Ovary (tissue), 9 donors: ENCODE measurements around the gene MPP7. TPM values are rescaled to one million over a fixed set of nuclear protein-coding genes. Genes with fewer than 3 reads are reported as not detected.
A peak's percentile ranks its signal among the peaks of the same experiment; 100 is the strongest.

Source experiments
- DNase-seq, 5 donors: peaks; one replicate each; pipeline ENCODE4 v3.0.0-alpha.2; 2019 to 2020
- H3K27ac ChIP-seq, 2 donors: fragments of 200-600 bp; one replicate each; pipeline versions ENCODE4 v1.5.1 to v1.8.0; 2019 to 2022
- H3K27me3 ChIP-seq: fragments of 200-600 bp; one replicate; pipeline ENCODE4 v1.8.0; 2022
- H3K36me3 ChIP-seq: fragments of 200-600 bp; sonication (generic); one replicate; pipeline ENCODE4 v1.5.1; 2019
- H3K4me1 ChIP-seq: one replicate; pipeline ENCODE4 v1.8.1; 2013; ENCODE audit warnings: mild to moderate bottlenecking, moderate library complexity; ENCODE audit not compliant: insufficient read depth
- H3K4me3 ChIP-seq: fragments of 200-600 bp; sonication (generic); one replicate; pipeline ENCODE4 v1.5.1; 2017
- H3K9me3 ChIP-seq, 2 donors: fragments of 200-600 bp in 1 of 2; sonication (generic) in 1 of 2; one replicate each; pipeline versions ENCODE4 v1.5.1 to v1.8.1; 2013 to 2019; ENCODE audit warnings: mild to moderate bottlenecking in 1 of 2, moderate library complexity in 1 of 2
- EP300 ChIP-seq: sonication (generic); formaldehyde crosslinking; IDR thresholded peaks from one replicate; pipeline ENCODE4 v1.6.1; 2017; ENCODE audit warnings: antibody characterized with exemption
- POLR2A ChIP-seq: fragments of 450-650 bp; IDR thresholded peaks from one replicate; pipeline ENCODE4 v1.6.1; 2017; ENCODE audit warnings: antibody characterized with exemption, mild to moderate bottlenecking, moderate library complexity
- WGBS, 3 donors: extraction: QIAGEN DNeasy Blood & Tissue Kit in 1 of 3; methylation state at CpG; one replicate each; pipeline versions ENCODE4 v1.1.5 to v1.1.7; 2013 to 2017; 5-methylcytosine and 5-hydroxymethylcytosine counted together
- intact Hi-C, 4 donors: fragments of 100-400 bp; cut with DNase I; formaldehyde crosslinking; loops; one replicate each; pipeline versions ENCODE4 v1.11.0 to v1.15.1; 2022 to 2023
- polyA plus RNA-seq, 2 donors: library from polyadenylated mRNA; stranded (reverse); fragments of 200-250 nt in 1 of 2; fragments of 350-450 nt in 1 of 2; fragmentation: Illumina TruSeq in 1 of 2; extraction: RNeasy Lipid Tissue Mini Kit (QIAGEN cat#74804) in 1 of 2; gene quantifications; one replicate each; pipeline ENCODE4 v1.2.3, GENCODE V29; 2013 to 2014
- total RNA-seq, 7 donors: library from RNA; depleted of rRNA in 2 of 7; stranded (reverse); fragments of >200 nt in 2 of 7; fragmentation: NEBNext Ultra II Directional in 3 of 7; extraction: Animal tissue kit (Norgen Biotek cat#: 25700) in 3 of 7; gene quantifications; one replicate each; pipeline versions ENCODE4 v1.1.0 to v1.2.4, GENCODE V29; 2016 to 2023
- TF ChIP-seq, protein P1 (sequence below), 3 donors: fragments of 450-650 bp in 2 of 3; fragments of 200-600 bp in 1 of 3; IDR thresholded peaks; one replicate each; pipeline versions ENCODE4 v1.5.1 to v1.8.0; 2016 to 2022; ENCODE audit warnings: antibody characterized with exemption in 3 of 3, mild to moderate bottlenecking in 1 of 3
- donor health status: DM: no; HTN: no; CAD: no; lungs with moderate emphysema.
- donor health status: DM: no; HTN: no; CAD: no.
- donor health status: Bipolar disorder and iron deficiency.
- donor health status: DM: yes; HTN: yes; CAD: no.
- donor health status: DM: no; HTN: no; CAD: no.
- donor health status: DM: yes; HTN: yes; CAD: no.

Gene MPP7
- total and polyA plus RNA-seq, 9 donors: 2.2 to 13.3 (median 7.5) TPM

DNA sequence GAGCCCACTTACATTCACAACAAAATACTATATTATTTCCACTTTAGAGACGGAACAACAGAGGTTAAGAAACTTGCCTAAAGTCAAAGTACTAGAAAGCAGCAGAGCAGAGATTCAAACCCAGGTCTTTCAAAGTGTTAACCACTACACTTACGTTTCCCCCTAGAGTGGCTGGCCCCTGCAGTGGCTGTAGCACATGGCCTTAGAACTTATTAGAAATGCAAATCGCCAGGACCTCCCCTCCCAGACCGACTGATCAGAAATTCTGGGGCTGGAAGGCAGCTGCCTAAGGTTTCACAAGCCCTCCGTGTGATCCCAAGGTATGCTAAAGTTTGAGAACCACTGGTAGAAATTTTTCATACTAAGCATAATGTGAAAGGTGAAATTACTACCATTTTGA lies 8.1 kb downstream of the MPP7 start:
- WGBS, 3 donors: 64 to 71% (median 68%) methylated on average over 5 of the region's 5 CpGs
- H3K9me3 ChIP-seq: no peaks in the 10 kb centered on the region
- H3K27ac ChIP-seq: peak overlapping the region in 1 of 2 donors; percentile 43
- peaks cover 6% of the 10 kb centered on the region for H3K4me1 ChIP-seq
- TF ChIP-seq POLR2A: no peak
- TF ChIP-seq EP300: no peak
- TF ChIP-seq, protein P1, sequence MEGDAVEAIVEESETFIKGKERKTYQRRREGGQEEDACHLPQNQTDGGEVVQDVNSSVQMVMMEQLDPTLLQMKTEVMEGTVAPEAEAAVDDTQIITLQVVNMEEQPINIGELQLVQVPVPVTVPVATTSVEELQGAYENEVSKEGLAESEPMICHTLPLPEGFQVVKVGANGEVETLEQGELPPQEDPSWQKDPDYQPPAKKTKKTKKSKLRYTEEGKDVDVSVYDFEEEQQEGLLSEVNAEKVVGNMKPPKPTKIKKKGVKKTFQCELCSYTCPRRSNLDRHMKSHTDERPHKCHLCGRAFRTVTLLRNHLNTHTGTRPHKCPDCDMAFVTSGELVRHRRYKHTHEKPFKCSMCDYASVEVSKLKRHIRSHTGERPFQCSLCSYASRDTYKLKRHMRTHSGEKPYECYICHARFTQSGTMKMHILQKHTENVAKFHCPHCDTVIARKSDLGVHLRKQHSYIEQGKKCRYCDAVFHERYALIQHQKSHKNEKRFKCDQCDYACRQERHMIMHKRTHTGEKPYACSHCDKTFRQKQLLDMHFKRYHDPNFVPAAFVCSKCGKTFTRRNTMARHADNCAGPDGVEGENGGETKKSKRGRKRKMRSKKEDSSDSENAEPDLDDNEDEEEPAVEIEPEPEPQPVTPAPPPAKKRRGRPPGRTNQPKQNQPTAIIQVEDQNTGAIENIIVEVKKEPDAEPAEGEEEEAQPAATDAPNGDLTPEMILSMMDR (IDR thresholded peaks at IDR 0.05): no peak
- no peak overlapping the region for H3K4me3 ChIP-seq
- intact Hi-C loops: no loop called here
- no peaks in the 10 kb centered on the region for H3K27me3 ChIP-seq
- no peaks in the 10 kb centered on the region for H3K36me3 ChIP-seq
- no peak for DNase-seq

DNA sequence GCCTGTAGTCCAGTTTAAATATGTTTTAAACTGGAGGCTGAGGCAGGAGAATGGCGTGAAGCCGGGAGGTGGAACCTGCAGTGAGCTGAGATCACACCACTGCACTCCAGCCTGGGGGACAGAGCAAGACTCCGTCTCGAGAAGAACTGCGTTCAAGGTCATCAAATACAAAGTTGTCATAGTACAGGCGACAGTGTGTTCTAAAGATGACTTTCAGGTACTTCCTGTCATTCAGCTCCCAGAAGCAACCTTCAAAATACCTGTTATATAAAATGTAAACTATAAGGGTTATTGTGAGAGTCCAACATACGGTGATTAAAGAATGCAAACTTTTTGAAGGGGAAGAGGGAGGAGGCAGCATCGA lies 8.7 kb downstream of the MPP7 start:
- Histone ChIP-seq H3K4me1 (peaks cover 6% of the 10 kb centered on the region), H3K27ac (no peak overlapping the region), H3K9me3 (no peaks in the 10 kb centered on the region), H3K27me3 (no peaks in the 10 kb centered on the region), H3K36me3 (no peaks in the 10 kb centered on the region), H3K4me3 (no peak overlapping the region)
- no peak for DNase-seq
- 61 to 63% (median 63%) methylated on average over 8 of the region's 8 CpGs for WGBS, 3 donors
- intact Hi-C loops: no loop called here
- TF ChIP-seq EP300: no peak
- TF ChIP-seq POLR2A: no peak
- TF ChIP-seq, protein P1 (IDR thresholded peaks at IDR 0.05): no peak

DNA sequence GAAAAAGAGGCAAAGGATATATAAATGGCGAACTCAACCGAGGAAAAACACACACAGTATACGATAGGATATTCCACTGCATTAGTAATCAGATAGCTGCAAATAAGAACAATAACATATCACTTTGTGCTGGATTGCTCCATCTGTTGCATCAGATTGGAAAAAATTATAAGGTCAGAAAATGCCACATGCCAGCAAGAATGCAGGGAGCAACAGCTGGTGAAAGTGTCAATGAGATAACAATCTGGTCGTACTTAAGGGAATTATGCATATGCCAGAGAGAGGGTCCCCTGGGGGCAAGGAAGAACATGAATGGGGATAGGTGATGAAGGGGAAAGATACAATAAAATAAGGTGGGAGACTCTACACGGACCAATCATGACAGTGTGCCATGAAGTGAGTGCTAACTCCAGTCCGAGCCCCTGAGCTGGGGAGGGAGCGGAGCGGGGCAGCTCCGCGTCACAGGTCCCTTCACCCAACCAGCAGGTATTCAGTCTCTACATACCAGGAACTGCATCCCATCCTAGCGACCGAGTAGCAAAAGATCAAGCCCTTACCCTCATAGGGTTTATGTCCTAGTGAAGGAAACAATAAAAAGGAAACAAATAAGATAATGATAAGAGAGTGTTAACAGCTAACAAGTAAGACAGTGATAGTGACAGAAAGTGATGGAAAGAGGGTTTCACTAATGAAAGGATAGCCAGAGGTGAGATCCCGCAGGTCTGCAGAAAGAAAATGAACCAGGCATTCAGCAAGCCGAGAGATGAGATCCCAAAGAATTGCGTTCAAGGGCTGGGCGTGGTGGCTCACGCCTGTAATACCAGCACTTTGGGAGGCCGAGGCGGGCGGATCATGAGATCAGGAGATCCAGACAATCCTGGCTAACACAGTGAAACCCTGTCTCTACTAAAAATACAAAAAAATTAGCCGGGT lies 9.4 kb downstream of the MPP7 start:
- Histone ChIP-seq H3K4me1 (peaks cover 6% of the 10 kb centered on the region), H3K4me3 (no peak overlapping the region), H3K27ac (no peak overlapping the region), H3K36me3 (no peaks in the 10 kb centered on the region), H3K27me3 (no peaks in the 10 kb centered on the region), H3K9me3 (no peaks in the 10 kb centered on the region)
- TF ChIP-seq POLR2A: no peak
- 83 to 93% (median 88%) methylated on average over 21 of the region's 21 CpGs for WGBS, 3 donors
- DNase-seq: no peak
- intact Hi-C loops: no loop called here

DNA sequence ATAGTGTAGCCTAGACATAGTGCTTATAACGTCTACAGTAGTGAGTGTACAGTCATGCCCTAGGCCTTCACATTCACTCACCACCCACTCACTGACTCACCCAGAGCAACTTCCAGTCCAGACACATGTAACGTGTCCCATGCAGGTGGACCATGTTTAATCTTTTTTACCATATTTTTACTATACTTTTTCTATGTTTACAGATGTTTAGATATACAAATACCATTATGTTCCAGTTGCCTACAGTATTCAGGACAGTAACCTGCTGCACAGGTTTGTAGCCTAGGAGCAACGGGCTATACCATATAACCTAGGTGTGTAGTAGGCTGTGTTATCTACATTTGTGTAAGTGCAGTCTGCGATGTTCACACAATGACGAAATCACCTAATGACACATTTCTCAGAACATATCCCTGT lies 11.0 kb downstream of the MPP7 start:
- intact Hi-C loops: no loop called here
- no peak overlapping the region for H3K27ac ChIP-seq
- 61 to 65% (median 64%) methylated on average over 5 of the region's 5 CpGs for WGBS, 3 donors
- no peak overlapping the region for H3K4me3 ChIP-seq
- H3K9me3 ChIP-seq: no peaks in the 10 kb centered on the region
- H3K36me3 ChIP-seq: no peaks in the 10 kb centered on the region
- no peak for DNase-seq
- H3K27me3 ChIP-seq: no peaks in the 10 kb centered on the region
- H3K4me1 ChIP-seq: peaks cover 6% of the 10 kb centered on the region
- TF ChIP-seq, protein P1 (IDR thresholded peaks at IDR 0.05): no peak
- TF ChIP-seq POLR2A: no peak
- TF ChIP-seq EP300: no peak

DNA sequence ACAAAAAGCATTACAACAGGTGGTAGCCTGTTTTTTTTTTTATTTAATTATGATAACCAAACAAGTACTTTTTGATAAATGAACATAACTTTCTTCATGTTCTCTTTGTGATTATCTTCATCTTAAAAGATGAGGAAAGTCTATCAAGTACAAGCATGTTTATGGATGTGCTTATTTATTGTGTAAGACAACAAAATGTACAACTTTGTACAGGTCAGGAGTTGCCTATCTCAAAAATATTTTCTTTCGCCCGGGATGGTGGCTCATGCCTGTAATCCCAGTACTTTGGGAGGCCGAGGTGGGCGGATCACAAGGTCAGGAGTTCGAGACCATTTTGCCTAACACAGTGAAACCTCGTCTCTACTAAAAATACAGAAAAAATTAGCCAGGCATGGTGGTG lies 17.0 kb downstream of the MPP7 start:
- intact Hi-C loops: no loop called here
- no peaks in the 10 kb centered on the region for H3K27me3 ChIP-seq
- H3K27ac ChIP-seq: no peak overlapping the region
- no peaks in the 10 kb centered on the region for H3K4me1 ChIP-seq
- H3K4me3 ChIP-seq: no peak overlapping the region
- no peaks in the 10 kb centered on the region for H3K36me3 ChIP-seq
- 80 to 89% (median 88%) methylated on average over 6 of the region's 6 CpGs for WGBS, 3 donors
- no peaks in the 10 kb centered on the region for H3K9me3 ChIP-seq
- DNase-seq: no peak
- TF ChIP-seq, protein P1 (IDR thresholded peaks at IDR 0.05): no peak
- TF ChIP-seq POLR2A: no peak
- TF ChIP-seq EP300: no peak
